NT2/D1 (cell line): ENCODE measurements around the gene TMCC2.

ENCODE experiments used
- SUZ12 ChIP-seq: IDR thresholded peaks from 2 replicates; pipeline ENCODE4 v1.6.1; 2011; ENCODE audit not compliant: insufficient read length, insufficient read depth; ENCODE audit errors: extremely low read depth
- ZNF274 ChIP-seq: IDR thresholded peaks from 2 replicates; pipeline ENCODE4 v1.6.1; 2011; ENCODE audit warnings: mild to moderate bottlenecking, low read depth, low read length

DNA sequence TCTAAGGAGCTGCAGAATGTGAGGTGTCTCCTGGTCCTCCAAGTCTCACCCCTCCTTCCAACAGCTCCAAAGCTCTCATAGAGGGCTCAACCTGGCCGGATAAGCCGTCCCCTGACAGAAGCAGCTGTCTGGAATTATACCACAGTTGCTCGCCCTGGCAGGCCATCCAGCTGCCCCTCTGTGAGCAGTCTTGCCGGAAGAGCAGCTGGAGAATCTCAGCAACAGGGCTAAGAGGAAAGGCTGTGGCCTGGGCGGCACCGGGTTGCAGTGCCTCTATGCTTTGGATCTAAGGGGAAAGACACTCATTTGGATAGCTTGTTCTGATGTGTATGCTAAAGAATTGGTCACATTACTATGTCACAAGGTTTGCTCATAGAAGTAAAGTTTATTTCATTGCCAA is 12.4 kb downstream of the TMCC2 start:
- TF ChIP-seq ZNF274, result no peak
- no peak for TF ChIP-seq SUZ12
